HG03064 (cell line): ENCODE measurements around the gene TCF21.
"Not testable (repeated sequence)": the region's sequence is repeated elsewhere in the genome, so short reads cannot be mapped to it uniquely, and the experiment has no call there.

Experiments
- ATAC-seq: cut with Tn5 transposase; IDR thresholded peaks from one replicate; pipeline ENCODE4 v1.9.1; 2021; ENCODE audit warnings: low read depth; ENCODE audit not compliant: unreplicated experiment

The TCF21 gene

GRCh38 chr6:133888929-133889556, at the start of gene TCF21:
Gene TCF21 (plus strand): TSS chr6:133889113. CDS start chr6:133889398, 285 bp downstream.
- no peak for ATAC-seq

GRCh38 chr6:133841176-133841575, 47.7 kb upstream of the TCF21 start:
- no peak for ATAC-seq

- no peak for ATAC-seq
These were observed 45.8 kb upstream of the TCF21 start for GRCh38 chr6:133843098-133843497.

GRCh38 chr6:133844709-133845108, 44.2 kb upstream of the TCF21 start:
- ATAC-seq = no peak

GRCh38 chr6:133854041-133854363, 34.9 kb upstream of the TCF21 start:
- no peak for ATAC-seq

GRCh38 chr6:133854364-133855275, 34.3 kb upstream of the TCF21 start:
- no peak for ATAC-seq

GRCh38 chr6:133855276-133855990, 33.5 kb upstream of the TCF21 start:
- no peak for ATAC-seq

- ATAC-seq = no peak
These were observed 32.9 kb upstream of the TCF21 start for GRCh38 chr6:133855991-133856370.

GRCh38 chr6:133856911-133857310, 32.0 kb upstream of the TCF21 start:
- no peak for ATAC-seq

- ATAC-seq = no peak
These were observed 31.2 kb upstream of the TCF21 start for GRCh38 chr6:133857696-133858095.

GRCh38 chr6:133861337-133861736, 27.6 kb upstream of the TCF21 start:
- not testable (repeated sequence) for ATAC-seq

- ATAC-seq = no peak
These were observed 25.7 kb upstream of the TCF21 start for GRCh38 chr6:133863228-133863627.

GRCh38 chr6:133865680-133866079, 23.2 kb upstream of the TCF21 start:
- ATAC-seq = no peak

- ATAC-seq = no peak
These were observed 17.8 kb upstream of the TCF21 start for GRCh38 chr6:133871131-133871530.

GRCh38 chr6:133873538-133873937, 15.4 kb upstream of the TCF21 start:
- ATAC-seq = no peak

- no peak for ATAC-seq
These were observed 11.8 kb upstream of the TCF21 start for GRCh38 chr6:133877116-133877515.

GRCh38 chr6:133880006-133880405, 8.9 kb upstream of the TCF21 start:
- no peak for ATAC-seq

GRCh38 chr6:133880896-133881295, 8.0 kb upstream of the TCF21 start:
- no peak for ATAC-seq

GRCh38 chr6:133886104-133886775, 2.7 kb upstream of the TCF21 start:
- ATAC-seq = no peak

- ATAC-seq = no peak
These were observed 1.6 kb upstream of the TCF21 start for GRCh38 chr6:133887156-133887879.
